CD4-positive, alpha-beta T cell treated with Interleukin-2 at 100 ng/mL for 4 hours (primary cell): ENCODE measurements around the gene SLF2.
"Not testable (repeated sequence)": the region's sequence is repeated elsewhere in the genome, so short reads cannot be mapped to it uniquely, and the experiment has no call there.

ENCODE experiments used
- DNase-seq: peaks from one replicate; pipeline ENCODE4 v3.0.0-alpha.2; 2020; ENCODE audit warnings: low spot score

The SLF2 gene

DNA sequence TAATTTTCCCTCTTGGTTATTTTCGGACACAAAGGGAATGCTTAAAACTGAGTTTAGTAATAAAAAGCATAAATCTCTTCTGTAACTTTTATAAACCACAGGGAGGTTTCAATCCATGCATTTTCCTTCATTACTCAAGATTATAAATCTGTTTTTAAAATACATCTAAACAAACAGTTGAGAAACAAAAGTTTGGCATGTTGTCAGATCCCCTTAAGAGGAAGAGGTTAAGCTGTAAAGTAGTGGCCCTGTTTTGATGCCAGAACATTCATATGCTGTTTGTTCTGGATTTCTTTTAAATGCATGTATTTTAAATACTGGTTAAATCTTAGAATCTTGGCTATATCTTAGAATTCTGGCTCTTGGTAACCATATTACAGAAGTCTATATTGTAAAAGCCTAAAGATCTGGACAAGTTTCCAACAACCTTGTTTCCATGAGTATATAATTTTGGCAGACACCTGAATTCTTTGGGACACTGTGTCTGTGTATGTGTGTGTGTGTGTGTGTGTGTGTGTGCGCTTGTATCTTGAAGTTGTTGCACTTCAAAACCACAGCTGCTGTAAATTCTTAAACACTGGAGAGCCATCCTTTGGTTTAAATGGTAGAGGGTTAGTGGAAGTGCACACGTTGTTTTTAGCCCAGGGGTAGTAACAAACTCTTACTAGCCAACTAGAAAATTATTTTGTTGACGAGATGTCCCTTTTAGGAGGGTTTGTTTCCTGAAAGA lies 49.8 kb downstream of the SLF2 start:
- no peak for DNase-seq

DNA sequence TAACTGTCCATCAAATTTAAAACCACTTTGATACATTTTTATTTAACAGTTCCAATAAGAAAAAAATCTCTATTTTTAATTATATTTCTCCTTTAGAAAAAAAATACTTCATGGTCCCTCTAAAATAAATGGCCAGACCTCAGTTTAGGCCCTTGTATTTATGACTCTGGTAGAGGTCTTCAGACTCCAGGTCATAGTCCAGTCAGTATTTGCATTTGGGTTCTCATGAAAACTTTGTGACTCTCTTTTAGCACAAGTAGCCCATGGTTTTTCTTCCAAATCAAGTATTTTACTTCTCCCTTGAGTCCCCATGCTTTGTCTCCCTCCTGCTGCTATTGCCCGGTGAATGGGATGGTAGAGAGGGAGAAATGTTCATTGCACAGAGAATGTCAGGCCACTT lies 51.1 kb downstream of the SLF2 start:
- DNase-seq, result no peak

DNA sequence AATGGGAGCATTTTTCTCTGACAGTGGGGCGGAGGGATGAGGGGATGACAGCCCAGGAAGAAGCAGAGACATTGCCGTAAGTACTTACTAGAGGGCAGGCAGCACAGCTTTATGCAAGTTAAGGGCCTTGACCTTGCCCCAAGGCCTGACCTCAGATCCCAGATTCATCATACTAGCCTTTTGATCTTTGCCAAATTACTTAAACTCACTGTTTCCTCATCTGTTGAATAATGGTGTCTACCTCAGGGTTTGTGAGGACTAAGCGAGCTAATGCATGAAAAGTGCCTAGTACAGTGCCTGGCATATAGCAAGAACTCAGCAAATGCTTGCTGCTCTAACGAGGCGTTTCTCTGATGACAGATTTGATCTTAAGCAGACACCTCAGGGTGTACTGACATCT lies 53.1 kb downstream of the SLF2 start:
- no peak for DNase-seq

DNA sequence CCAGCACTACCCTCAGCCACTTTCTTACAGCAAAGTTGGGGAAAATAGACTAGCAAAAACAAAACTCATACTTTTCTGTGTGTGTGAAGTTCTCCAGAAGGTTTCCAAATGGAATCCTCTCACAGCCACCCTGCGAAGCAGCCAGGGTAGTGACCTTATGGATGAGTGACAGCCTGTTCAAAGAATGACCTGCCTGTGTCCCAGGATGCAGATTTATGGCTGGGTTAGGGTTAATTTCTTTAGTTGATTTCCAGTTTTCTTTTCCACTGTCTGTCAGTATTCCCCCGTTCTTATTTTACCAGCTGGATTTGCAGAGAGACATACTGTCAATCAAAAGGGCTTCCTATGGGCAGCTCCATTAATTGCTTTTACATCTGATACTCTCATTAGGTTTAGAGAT lies 54.1 kb downstream of the SLF2 start:
- no peak for DNase-seq

DNA sequence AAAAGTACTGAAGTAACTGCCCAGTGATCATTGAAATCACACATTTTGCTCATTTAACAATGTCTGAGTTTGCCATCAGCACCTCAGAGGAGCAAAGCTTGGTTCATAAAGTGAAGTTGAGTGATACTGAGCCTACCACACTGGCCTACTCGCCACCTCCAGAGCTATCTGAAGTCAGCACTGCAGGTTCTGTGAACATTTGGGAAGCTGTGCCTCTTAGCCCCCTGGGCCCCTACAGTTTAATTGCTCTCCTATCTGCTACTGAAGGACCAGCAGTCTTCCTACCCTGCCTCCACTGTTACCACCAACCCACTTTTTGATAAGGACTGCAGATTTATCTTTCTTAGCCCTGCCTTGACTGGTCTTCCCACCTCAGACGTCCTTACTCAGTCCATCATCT lies 54.6 kb downstream of the SLF2 start:
- DNase-seq, result no peak

DNA sequence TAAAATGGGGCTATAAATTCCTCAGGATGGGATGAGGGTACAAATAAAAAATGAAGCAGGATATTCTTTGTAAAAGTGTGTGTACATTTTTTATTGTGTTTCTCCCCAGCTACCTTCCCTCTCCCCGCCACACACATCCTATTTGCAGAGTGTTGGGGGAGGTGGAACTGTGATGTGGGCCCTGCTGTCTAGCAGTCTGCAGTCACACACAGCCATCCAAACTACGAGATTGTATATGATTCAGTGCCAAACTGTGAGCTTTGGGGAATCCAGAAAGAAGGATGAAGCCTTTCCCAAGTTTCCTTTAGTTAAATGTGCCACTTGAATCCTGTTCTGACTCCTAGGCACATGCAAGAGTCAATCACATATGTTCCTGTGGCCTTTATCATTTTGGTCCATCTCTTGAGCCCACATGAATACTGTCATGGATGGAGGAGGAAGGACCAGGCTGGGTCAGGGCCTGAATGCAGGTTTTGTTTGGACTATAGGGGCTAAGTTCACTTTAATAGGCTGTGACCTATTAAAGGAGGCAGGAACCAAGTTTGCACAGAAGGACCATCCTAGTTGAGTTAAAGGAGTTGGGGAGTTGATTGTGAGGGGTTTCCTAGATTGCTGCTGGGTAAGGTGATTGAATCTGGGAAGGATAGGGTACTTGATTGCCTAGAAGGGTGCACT lies 55.4 kb downstream of the SLF2 start:
- no peak for DNase-seq

DNA sequence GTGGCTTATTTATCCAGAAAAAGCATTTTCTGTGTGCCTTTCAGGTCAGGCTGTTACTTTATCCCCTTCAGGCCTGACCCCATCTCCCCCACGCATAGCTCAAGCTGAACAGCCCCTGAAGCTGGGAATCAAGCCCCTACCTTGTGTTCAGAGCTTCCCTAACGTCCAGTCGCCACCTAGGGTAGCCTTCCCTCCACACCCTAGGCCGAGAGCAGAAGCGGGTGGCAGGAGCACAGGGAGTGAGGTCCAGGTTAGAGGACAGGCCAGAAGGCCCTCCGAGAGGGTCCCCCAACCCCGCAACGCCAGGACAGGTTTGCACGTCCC lies 56.1 kb downstream of the SLF2 start:
- DNase-seq, result no peak

DNA sequence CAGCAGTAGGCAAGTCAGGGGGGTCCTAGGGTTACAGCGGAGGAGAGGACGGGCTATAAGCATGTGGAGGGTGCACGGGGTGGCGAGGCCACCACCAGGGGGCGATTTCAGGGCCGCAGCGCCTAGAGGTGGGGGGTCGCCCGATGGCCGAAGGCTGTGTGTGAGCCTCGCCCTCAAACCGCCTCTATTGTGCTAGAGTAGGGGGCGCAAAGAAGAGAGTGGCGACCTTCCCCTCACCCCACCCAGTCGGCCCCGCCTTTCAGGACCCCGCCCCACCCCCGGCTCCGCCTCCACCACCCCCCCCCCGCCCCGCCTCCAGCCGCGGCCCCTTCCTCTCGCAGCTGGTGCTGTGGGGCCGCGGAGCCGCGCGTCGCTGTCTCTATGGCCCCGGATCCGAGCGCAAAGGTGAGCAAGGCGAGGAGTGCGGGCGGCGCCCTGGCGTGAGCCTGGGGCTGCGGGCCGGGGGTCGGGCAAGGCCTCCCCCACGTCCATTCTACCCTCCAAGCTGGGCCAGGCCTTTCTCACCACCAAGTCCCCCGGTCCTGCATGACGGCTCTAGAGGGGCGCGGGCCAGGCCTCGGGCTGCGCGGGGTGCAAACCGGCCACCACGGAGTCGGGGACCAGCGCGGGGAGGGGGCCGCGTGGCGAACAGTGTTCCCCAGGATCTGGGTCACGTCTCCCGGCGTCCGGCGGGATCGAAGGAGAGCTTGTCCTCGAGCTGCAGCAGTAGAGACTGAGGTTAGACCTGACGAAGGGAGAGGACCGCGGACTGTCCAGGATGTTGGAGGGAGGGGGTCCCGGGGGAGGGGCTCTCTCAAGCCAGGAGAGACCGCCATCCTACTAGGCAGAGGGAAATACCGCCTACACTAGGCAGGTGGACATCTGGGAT lies 56.7 kb downstream of the SLF2 start, which contains the start of gene SEMA4G:
SEMA4G (plus strand) TSS at position 318 of the 889 bp plus-strand sequence. CDS start 3,409 bp downstream, outside the sequence.
- peak; percentile 26 for DNase-seq

DNA sequence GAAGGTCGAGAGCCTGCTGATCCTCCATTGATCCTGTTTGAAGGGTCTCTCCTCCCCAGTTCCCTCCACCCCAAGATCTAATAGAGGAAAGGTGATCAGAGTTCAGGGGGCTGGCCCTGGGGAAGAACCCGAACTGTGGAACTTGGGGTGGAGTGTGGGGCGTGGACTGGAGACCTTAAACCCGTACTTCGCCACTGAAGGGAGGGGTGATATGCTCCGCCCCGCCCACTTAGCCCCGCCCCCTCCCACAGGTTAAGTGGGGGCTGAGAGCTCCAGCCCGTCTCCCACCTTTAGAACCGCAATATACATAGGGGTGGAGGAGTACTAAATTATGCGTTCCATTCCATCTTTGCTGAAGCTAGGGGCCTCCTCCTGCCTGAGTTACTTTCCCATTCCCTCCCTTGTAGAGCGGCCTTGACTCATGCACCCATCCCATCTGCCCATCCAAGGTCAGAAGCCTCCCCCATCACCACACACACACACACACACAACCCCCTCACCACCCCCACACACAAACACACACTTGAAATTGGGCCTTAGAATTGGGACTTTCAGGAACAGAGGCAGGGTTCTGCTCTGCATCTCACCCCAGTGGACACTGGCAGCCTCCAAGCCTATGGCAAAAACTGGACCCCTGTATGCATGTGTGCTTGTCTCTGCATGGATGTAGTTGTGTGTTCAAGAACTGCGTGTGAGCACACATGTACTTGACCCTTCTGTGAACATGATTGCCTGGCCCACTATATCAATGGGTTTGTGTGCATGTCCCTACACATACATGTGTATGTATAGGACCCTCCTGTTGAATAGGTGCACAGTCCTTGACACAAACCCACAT lies 57.5 kb downstream of the SLF2 start:
- peak; percentile 17 for DNase-seq

DNA sequence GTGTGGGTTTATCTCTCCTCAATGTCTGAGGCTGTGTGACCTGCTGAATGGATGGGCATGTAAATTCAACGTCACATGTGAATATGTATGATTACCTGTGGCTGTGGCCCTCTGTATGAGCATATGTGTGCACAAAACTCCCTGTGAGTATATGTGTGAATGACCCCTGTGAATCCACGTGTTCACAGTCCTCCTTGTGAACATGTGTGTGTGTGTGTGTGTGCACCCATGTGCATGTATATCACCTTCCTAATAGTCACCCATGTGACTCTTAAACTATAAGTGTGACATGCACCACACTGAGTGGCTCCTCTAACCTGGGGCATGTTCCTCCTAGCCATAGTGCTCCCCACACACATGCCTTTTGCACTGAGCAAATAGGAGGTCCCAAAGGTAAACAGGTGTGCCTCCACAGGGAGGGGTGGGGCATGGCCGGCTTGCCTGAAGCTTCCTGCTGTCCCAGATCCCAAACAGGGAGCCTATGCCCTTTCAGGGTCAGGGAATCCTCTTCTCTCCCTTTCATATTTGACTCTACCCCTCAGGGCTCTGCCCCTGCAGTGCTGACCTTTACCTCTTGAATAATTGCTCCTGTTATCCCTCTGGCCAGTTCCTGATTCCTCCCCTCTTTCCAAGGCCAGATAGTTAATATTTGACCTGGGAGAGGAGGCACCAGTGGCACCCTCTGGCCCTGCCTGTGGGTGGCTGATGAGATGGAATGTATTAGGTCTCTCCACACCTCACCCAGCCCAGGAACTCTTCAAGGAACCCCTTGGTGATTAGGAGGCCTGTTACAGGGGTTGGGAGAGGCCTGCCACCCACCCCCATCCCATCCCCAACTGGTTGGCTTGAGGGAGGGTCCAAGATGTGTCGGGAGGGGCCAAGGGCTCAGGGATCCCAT lies 58.4 kb downstream of the SLF2 start:
- no peak for DNase-seq

DNA sequence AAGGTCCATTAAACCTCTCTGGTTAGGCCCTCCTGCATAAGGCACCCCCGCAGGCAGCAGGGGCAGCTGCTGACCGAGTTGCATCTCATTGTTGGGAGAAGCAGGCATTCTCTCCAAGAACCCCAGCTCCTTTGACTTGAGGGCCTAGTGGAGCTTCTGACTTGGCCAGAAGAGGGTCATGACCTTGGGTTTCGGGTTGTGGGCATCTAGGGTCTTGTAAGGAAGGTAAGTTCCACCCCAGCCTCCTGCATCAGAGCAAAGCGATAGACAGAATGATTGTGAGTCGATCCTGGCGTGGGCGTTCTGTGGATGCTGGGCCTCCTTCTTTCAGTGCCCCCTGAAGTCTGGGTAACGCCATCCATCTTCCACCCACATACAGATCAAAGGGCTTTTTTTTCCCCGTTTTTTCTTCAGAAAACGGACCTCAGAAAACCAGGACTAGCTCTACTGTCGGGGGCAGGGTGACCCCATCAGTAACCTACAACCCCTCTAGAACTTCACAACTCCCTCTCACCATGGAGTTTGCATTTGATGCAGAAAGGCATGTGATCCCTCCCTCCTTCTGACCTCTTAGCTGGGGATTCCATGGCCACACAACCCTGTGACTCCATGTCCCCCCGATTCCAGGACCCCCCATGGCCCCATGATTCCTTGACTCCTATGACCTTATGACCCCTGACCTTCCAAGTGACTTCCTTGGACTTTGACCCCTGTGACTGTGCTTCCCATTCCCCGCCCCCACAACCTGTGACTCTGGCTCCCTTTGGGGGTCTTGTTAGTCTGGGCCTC lies 59.5 kb downstream of the SLF2 start:
- DNase-seq, result no peak

DNA sequence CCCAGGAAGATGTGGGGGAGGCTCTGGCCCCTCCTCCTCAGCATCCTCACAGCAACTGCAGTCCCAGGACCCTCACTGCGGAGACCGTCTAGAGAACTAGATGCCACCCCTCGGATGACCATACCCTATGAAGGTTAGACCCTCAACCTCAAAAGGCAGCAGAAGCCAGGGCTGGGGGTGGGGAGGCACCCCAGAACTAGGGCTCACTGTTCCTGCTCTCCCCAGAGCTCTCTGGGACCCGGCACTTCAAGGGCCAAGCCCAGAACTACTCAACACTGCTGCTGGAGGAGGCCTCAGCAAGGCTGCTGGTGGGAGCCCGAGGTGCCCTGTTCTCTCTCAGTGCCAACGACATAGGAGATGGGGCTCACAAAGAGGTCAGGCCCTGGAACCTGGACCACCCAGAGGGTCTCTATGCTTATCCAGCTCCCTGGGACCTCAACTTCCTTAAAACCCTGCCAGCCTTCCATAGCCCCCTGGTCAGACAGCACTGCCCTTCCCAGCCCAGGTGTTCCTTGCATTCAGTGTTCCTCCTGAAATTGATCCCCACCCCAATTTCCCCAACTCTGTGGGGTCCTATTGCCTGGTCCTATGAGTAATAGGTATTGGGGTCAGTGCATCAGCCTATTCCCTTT lies 60.3 kb downstream of the SLF2 start:
- DNase-seq, result no peak

DNA sequence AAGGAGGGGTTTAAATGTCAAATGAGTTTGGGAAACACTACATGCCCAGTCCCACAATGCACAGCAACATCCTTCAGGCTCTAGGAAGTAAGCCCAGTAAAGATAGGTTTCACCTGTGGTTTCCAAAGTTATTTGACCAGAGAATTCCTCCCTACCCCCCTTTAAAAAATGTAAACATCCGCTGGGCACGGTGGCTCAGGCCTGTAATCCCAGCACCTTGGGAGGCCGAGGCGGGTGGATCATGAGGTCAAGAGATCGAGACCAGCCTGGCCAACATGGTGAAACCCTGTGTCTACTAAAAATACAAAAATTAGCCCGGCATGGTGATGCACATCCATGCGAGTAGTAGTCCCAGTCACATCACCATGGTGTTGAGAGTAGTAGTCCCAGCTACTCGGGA lies 62.6 kb downstream of the SLF2 start:
- DNase-seq, result not testable (repeated sequence)

DNA sequence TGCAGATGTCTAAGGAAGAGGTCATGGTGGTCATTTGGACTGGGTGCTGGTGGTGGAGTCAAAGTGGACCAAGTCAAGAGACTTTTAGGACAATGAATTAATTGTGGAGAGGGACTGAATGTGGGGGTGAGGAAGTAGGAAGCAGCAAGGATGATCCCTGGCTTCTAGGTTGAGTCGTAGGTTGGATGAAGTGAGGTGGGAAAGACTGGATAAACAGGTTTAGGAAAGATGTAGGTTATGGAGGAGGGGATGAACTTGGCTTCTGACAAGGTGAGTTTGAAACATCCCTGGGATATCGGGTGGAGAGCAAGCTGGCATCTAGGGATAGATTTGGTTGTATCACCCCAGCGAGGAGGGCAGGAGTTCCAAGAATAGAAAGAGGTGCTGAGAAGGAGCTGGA lies 64.1 kb downstream of the SLF2 start:
- DNase-seq, result no peak

DNA sequence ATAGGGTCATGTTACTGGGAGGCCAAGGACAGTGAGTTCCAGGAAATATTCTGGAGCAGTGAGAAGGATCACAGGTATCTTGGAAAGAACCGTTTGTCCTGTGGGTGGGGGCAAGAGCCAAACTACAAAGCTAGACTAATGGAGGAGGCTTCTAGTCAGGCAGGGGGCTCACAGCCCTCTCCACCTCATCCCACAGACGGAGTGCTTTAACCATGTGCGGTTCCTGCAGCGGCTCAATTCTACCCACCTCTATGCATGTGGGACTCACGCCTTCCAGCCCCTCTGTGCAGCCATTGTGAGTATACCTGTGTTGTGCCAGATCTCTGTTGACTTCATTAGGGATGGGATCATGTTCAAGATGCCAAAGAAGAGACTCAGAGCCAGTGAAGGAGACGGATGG lies 64.7 kb downstream of the SLF2 start:
- DNase-seq, result no peak

DNA sequence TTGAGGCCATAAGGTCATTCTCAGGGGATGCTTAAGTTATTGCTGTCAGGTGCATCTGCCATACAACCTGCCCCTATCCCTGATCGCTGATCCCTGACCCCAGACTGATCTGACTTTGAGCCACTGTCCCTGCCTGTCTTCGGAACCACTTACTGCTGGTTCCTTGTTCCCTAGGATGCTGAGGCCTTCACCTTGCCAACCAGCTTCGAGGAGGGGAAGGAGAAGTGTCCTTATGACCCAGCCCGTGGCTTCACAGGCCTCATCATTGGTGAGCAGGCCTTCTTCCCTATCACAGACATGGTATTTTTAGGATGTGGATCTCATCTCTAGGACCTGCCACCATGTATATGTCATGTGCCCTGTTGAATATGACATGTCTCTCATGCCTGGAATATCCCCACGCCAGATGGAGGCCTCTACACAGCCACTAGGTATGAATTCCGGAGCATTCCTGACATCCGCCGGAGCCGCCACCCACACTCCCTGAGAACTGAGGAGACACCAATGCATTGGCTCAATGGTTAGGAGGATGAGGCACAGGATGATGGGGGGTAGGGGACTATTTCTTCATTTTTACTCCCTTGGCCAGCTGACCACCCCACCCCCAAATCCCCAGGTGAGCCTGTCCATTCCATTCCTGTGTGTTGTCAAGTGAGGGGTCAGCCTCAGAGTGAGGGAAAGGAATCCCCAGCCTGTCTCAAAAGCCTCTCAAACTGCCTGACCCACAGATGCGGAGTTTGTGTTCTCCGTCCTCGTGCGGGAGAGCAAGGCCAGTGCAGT lies 65.5 kb downstream of the SLF2 start:
- no peak for DNase-seq

DNA sequence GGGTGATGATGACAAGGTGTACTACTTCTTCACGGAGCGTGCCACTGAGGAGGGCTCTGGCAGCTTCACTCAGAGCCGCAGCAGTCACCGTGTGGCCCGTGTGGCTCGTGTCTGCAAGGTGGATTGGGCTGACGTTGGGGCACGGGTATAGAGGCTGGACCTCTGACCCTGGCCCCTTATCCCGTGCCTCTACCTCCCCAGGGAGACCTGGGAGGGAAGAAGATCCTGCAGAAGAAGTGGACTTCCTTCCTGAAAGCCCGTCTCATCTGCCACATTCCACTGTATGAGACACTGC lies 66.1 kb downstream of the SLF2 start:
- no peak for DNase-seq

DNA sequence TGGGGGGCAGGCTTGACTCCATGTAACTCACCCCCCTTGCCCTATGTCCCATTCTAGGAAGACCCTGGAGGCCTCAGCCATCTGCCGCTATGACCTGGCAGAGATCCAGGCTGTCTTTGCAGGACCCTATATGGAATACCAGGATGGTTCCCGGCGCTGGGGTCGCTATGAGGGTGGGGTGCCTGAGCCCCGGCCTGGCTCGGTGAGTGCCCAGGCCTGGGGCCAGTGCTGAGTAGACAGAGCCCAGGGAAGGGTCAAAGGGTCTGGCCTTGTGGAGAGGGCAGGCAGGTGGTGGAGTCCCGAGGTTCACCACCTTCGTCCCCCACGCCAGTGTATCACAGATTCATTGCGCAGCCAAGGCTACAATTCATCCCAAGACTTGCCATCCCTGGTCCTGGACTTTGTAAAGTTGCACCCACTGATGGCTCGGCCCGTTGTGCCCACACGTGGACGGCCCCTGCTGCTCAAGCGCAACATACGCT lies 67.1 kb downstream of the SLF2 start:
- DNase-seq, result no peak

DNA sequence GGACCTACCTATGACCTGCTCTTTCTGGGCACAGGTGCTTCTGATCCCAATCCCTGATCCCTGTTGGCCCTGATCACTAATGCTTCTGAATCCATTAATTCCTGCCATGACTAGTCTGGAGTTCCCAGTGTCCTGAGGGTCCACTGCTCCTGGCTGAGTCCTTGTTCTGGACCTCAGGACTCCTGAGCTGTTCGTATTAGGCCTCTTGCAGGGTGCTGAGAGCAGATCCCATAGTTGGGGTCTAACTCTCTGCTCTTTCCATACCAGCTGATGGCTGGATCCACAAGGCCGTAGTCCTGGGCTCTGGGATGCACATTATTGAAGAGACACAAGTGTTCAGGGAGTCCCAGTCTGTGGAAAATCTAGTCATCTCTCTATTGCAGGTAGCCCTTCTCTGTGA lies 67.5 kb downstream of the SLF2 start:
- no peak for DNase-seq
